Astrocyte of the cerebellum (primary cell): ENCODE measurements around the gene C1R.

Source experiments
- DNase-seq: peaks from one replicate; pipeline ENCODE4 v3.0.0-alpha.2; 2011; ENCODE audit warnings: low read depth
- H3K4me3 ChIP-seq: 2 replicates; pipeline ENCODE4 v1.5.1; 2011; ENCODE audit warnings: mild to moderate bottlenecking, low read depth, low read length, moderate library complexity
- CTCF ChIP-seq: IDR thresholded peaks from 2 replicates; pipeline ENCODE4 v1.5.1; 2012; ENCODE audit warnings: low read length, low read depth, moderate library complexity, mild to moderate bottlenecking; ENCODE audit errors: missing control alignments
- in situ Hi-C: cut with HindIII; loops from 2 replicates; pipeline ENCODE4 v1.10.0; 2017; ENCODE audit warnings: low sequenced_read_pairs

C1R gene

GRCh38 chr12:7114008-7114407 is 21.8 kb upstream of the C1R start:
- H3K4me3 ChIP-seq, result no peak overlapping the region
- in situ Hi-C loops, result no loop called here
- no peak for DNase-seq
- TF ChIP-seq CTCF, result no peak

- TF ChIP-seq CTCF, result peak; percentile 86
- in situ Hi-C loops, result no loop called here
- H3K4me3 ChIP-seq, result no peak overlapping the region
- DNase-seq, result no peak
These were observed 21.2 kb upstream of the C1R start for GRCh38 chr12:7113389-7113871.

GRCh38 chr12:7112041-7112440 is 19.8 kb upstream of the C1R start:
- no peak for TF ChIP-seq CTCF

GRCh38 chr12:7110661-7111060 is 18.4 kb upstream of the C1R start:
- in situ Hi-C loops, result no loop called here
- TF ChIP-seq CTCF, result no peak
- no peak for DNase-seq
- H3K4me3 ChIP-seq, result no peak overlapping the region

More at GRCh38 chr12:7112041-7112440, 19.8 kb upstream of the C1R start:
- H3K4me3 ChIP-seq, result no peak overlapping the region
- in situ Hi-C loops, result no loop called here
- no peak for DNase-seq

- no peak for DNase-seq
- H3K4me3 ChIP-seq, result peak overlapping the region; percentile 61
- no peak for TF ChIP-seq CTCF
- in situ Hi-C loops, result loop anchor here (5.0 kb wide), 1 partner anchor 52 kb away; no protein-coding TSS in a partner anchor
These were observed 17.3 kb upstream of the C1R start for GRCh38 chr12:7109572-7109920.

- peak; percentile 57 for DNase-seq
- in situ Hi-C loops, result loop anchor here (5.0 kb wide), 1 partner anchor 52 kb away; no protein-coding TSS in a partner anchor
- H3K4me3 ChIP-seq, result peak within 1 kb of the TSS; percentile 61
- peak; percentile 99 for TF ChIP-seq CTCF
These were observed 16.7 kb upstream of the C1R start, which contains the start of gene C1RL for GRCh38 chr12:7108796-7109571. C1RL (minus strand) TSS chr12:7109214; CDS start chr12:7109180, 34 bp downstream.
